GM04504 (cell line): ENCODE results near the gene INPP4B.
A peak's percentile ranks its signal among the peaks of the same experiment; 100 is the strongest.

Experiments
- DNase-seq: peaks from one replicate; pipeline ENCODE4 v3.0.0-alpha.2; 2012; ENCODE audit warnings: low read depth

Gene INPP4B

GRCh38 chr4:142128529-142128928, 717.6 kb downstream of the INPP4B start:
- DNase-seq: no peak

GRCh38 chr4:142126890-142127497, 719.1 kb downstream of the INPP4B start:
- DNase-seq: peak; percentile 38

GRCh38 chr4:142124874-142125273, 721.2 kb downstream of the INPP4B start:
- DNase-seq: no peak

- DNase-seq: no peak
Observed at GRCh38 chr4:142121448-142122350, 724.4 kb downstream of the INPP4B start.

GRCh38 chr4:142120921-142121320, 725.2 kb downstream of the INPP4B start:
- no peak for DNase-seq

- DNase-seq: no peak
Observed at GRCh38 chr4:142112451-142112850, 733.6 kb downstream of the INPP4B start.

GRCh38 chr4:142110136-142110535, 736.0 kb downstream of the INPP4B start:
- DNase-seq: no peak

- no peak for DNase-seq
Observed at GRCh38 chr4:142104041-142104440, 742.1 kb downstream of the INPP4B start.

GRCh38 chr4:142101401-142101800, 744.7 kb downstream of the INPP4B start:
- DNase-seq: no peak

GRCh38 chr4:142100941-142101340, 745.2 kb downstream of the INPP4B start:
- no peak for DNase-seq

GRCh38 chr4:142098900-142099545, 747.1 kb downstream of the INPP4B start:
- no peak for DNase-seq

- DNase-seq: no peak
Observed at GRCh38 chr4:142098380-142098779, 747.7 kb downstream of the INPP4B start.

GRCh38 chr4:142097015-142097414, 749.1 kb downstream of the INPP4B start:
- DNase-seq: no peak

GRCh38 chr4:142095886-142096605, 750.1 kb downstream of the INPP4B start:
- DNase-seq: peak; percentile 89

- no peak for DNase-seq
Observed at GRCh38 chr4:142092941-142093340, 753.2 kb downstream of the INPP4B start.

GRCh38 chr4:142091691-142092182, 754.4 kb downstream of the INPP4B start:
- peak; percentile 95 for DNase-seq

- peak; percentile 98 for DNase-seq
Observed at GRCh38 chr4:142091085-142091513, 755.0 kb downstream of the INPP4B start.

GRCh38 chr4:142088906-142089305, 757.2 kb downstream of the INPP4B start:
- DNase-seq: peak; percentile 41

GRCh38 chr4:142085513-142086292, 760.4 kb downstream of the INPP4B start:
- no peak for DNase-seq

GRCh38 chr4:142083264-142083663, 762.8 kb downstream of the INPP4B start:
- DNase-seq: no peak

GRCh38 chr4:142081025-142081424, 765.1 kb downstream of the INPP4B start:
- DNase-seq: no peak
